A673 (cell line): ENCODE data around the gene OR8J3. TPM values are rescaled to one million over a fixed set of nuclear protein-coding genes. Genes with fewer than 3 reads are reported as not detected.

Experiments
- Bru-seq: library from RNA; stranded (reverse); fragments of 400-500 nt; gene quantifications from one replicate; lab custom pipeline; 2021; lab: Mats Ljungman, UMichigan
- BruChase-seq, 2 experiments: library from RNA; stranded (reverse); fragments of 400-500 nt; gene quantifications; one replicate each; lab custom pipeline; 2021; lab: Mats Ljungman, UMichigan
- BruUV-seq: library from RNA; stranded (reverse); fragments of 400-500 nt; replicated peaks from 2 replicates; lab custom pipeline; 2021; lab: Mats Ljungman, UMichigan
- CTCF ChIA-PET: fragments of 300-600 bp; sonication (Branson Sonifier 250); formaldehyde crosslinking; loops from one replicate; lab custom pipeline; 2022; ENCODE audit warnings: antibody characterized with exemption; lab: Charles Lee
- POLR2A ChIA-PET: fragments of 300-600 bp; sonication (Branson Sonifier 250); formaldehyde crosslinking; loops from one replicate; lab custom pipeline; 2022; ENCODE audit warnings: antibody characterized with exemption; ENCODE audit not compliant: low non-redundant PET; lab: Charles Lee
- DNase-seq: peaks from one replicate; pipeline ENCODE4 v3.0.0-alpha.2; 2015; ENCODE audit warnings: low spot score
- H3K27ac ChIP-seq: fragments of 200-600 bp; sonication (generic); 2 replicates; pipeline ENCODE4 v1.5.1; 2016; ENCODE audit warnings: mixed run types, low read depth, mild to moderate bottlenecking, mixed read lengths, antibody characterized with exemption, low read length; ENCODE audit not compliant: poor library complexity, severe bottlenecking
- H3K27me3 ChIP-seq: fragments of 200-600 bp; sonication (generic); replicated peaks from 2 replicates; pipeline ENCODE4 v1.6.1; 2017; ENCODE audit warnings: mixed run types, low read depth, mild to moderate bottlenecking, mixed read lengths, antibody characterized with exemption, low read length; ENCODE audit not compliant: insufficient read depth, poor library complexity
- H3K36me3 ChIP-seq: fragments of 200-600 bp; sonication (generic); 2 replicates; pipeline ENCODE4 v1.6.1; 2016; ENCODE audit warnings: mixed run types, mild to moderate bottlenecking, mixed read lengths, antibody characterized with exemption, low read length; ENCODE audit not compliant: insufficient read depth, poor library complexity, severe bottlenecking
- H3K4me1 ChIP-seq: fragments of 200-600 bp; sonication (generic); 2 replicates; pipeline ENCODE4 v1.6.1; 2017; ENCODE audit warnings: mixed run types, mild to moderate bottlenecking, mixed read lengths, antibody characterized with exemption, low read length; ENCODE audit not compliant: insufficient read depth, poor library complexity, severe bottlenecking
- H3K4me3 ChIP-seq: fragments of 200-600 bp; sonication (generic); 2 replicates; pipeline ENCODE4 v1.5.1; 2016; ENCODE audit warnings: low read depth, mixed run types, mild to moderate bottlenecking, mixed read lengths, low read length; ENCODE audit not compliant: poor library complexity, severe bottlenecking
- H3K9me3 ChIP-seq: fragments of 200-600 bp; sonication (generic); 2 replicates; pipeline ENCODE4 v1.6.1; 2016; ENCODE audit warnings: mixed run types, low read depth, mild to moderate bottlenecking, mixed read lengths, antibody characterized with exemption, low read length; ENCODE audit not compliant: poor library complexity, severe bottlenecking
- CTCF ChIP-seq: fragments of 300-800, 200-600 bp; sonication (generic); conservative IDR thresholded peaks from 2 replicates; pipeline ENCODE4 v1.5.1; 2017; ENCODE audit warnings: low read depth, mild to moderate bottlenecking, antibody characterized with exemption, low read length, moderate library complexity, mixed read lengths
- EZH2 ChIP-seq: fragments of 200-600 bp; sonication (generic); IDR thresholded peaks from 2 replicates; pipeline ENCODE4 v1.6.1; 2017; ENCODE audit warnings: borderline replicate concordance, low read depth, mild to moderate bottlenecking, mixed read lengths, antibody characterized with exemption, low read length; ENCODE audit not compliant: poor library complexity, severe bottlenecking
- intact Hi-C: fragments of 100-400 bp; cut with micrococcal nuclease; formaldehyde crosslinking; loops from one replicate; pipeline ENCODE4 v1.10.0; 2022; ENCODE audit not compliant: unreplicated experiment
- long read RNA-seq: library from polyadenylated mRNA; stranded (forward); transcript quantifications from one replicate; pipeline ENCODE4 v2.0.0, GENCODE V29; 2022
- total RNA-seq: library from RNA; stranded (reverse); gene quantifications from 2 replicates; pipeline ENCODE4 v1.2.3, GENCODE V29; 2021

The OR8J3 gene
- total RNA-seq, result not detected in 2 replicates
- Bru-seq, nascent RNA, result not detected
- not detected for BruChase-seq, experiment 1, labeled RNA remaining after a 2-hour chase
- not detected for BruChase-seq, experiment 2, labeled RNA remaining after a 6-hour chase
- long read RNA-seq, result 0 reads

GRCh38 chr11:56140151-56140661, at the start of gene OR8J3:
TSS of gene OR8J3 (minus strand) at chr11:56140201. CDS start at chr11:56137718, 2,483 bp downstream.
- Histone ChIP-seq H3K27me3 (no peaks in the 10 kb centered on the region), H3K4me1 (no peaks in the 10 kb centered on the region), H3K4me3 (no peak within 1 kb of the TSS), H3K9me3 (peaks cover 6% of the 10 kb centered on the region), H3K27ac (no peak within 1 kb of the TSS), H3K36me3 (no peaks in the 10 kb centered on the region)
- TF ChIP-seq CTCF (no peak), EZH2 (no peak)
- ChIA-PET POLR2A (no interaction called here), CTCF (no interaction called here)
- intact Hi-C loops, result no loop called here
- no TSS peak for BruUV-seq
- no peak for DNase-seq

- CTCF ChIA-PET, result no interaction called here
Observed at GRCh38 chr11:56188602-56189001, 48.6 kb upstream of the OR8J3 start.

GRCh38 chr11:56183459-56183858, 43.5 kb upstream of the OR8J3 start:
- no peak for DNase-seq
- intact Hi-C loops, result no loop called here
- Histone ChIP-seq H3K4me3 (no peak overlapping the region), H3K9me3 (peaks cover 18% of the 10 kb centered on the region), H3K27ac (no peak overlapping the region), H3K4me1 (no peaks in the 10 kb centered on the region), H3K36me3 (no peaks in the 10 kb centered on the region), H3K27me3 (no peaks in the 10 kb centered on the region)
- ChIA-PET POLR2A (no interaction called here), CTCF (no interaction called here)
- no TSS peak for BruUV-seq
- TF ChIP-seq EZH2, result no peak
- no peak for TF ChIP-seq CTCF

More at GRCh38 chr11:56188602-56189001, 48.6 kb upstream of the OR8J3 start:
- H3K27ac ChIP-seq, result no peak overlapping the region
- POLR2A ChIA-PET, result no interaction called here
- no peak overlapping the region for H3K4me3 ChIP-seq
- intact Hi-C loops, result no loop called here
- H3K36me3 ChIP-seq, result no peaks in the 10 kb centered on the region
- peaks cover 15% of the 10 kb centered on the region for H3K9me3 ChIP-seq
- DNase-seq, result no peak
- BruUV-seq, result no TSS peak
- no peak for TF ChIP-seq EZH2
- no peak for TF ChIP-seq CTCF
- no peaks in the 10 kb centered on the region for H3K27me3 ChIP-seq
- H3K4me1 ChIP-seq, result no peaks in the 10 kb centered on the region
